Measurements from ENCODE around the gene MRPL43.

The MRPL43 gene

GRCh38 chr10:101000915-101001658 is 13.8 kb upstream of the MRPL43 start:
- Histone ChIP-seq H3K9ac (ENCODE audit: low read length) (no peak overlapping the region), H3K4me1 (ENCODE audit: low read length) (peaks cover 14% of the 10 kb centered on the region), H3K79me2 (ENCODE audit: low read length) (peaks cover 6% of the 10 kb centered on the region; the same call in 1 of the 2 replicates), H3K9me3 (ENCODE audit: insufficient read depth, low read length) (no peaks in the 10 kb centered on the region), H3K27ac (ENCODE audit: low read length) (no peak overlapping the region), H2AFZ (ENCODE audit: low read depth, low read length) (no peak overlapping the region), H3K36me3 (replicated peaks; ENCODE audit: low read depth, low read length) (no peaks in the 10 kb centered on the region), H3K4me2 (ENCODE audit: low read length) (no peak overlapping the region), H4K20me1 (ENCODE audit: insufficient read depth, low read length) (no peaks in the 10 kb centered on the region), H3K27me3 (ENCODE audit: low read depth, low read length) (no peaks in the 10 kb centered on the region), H3K4me3 (ENCODE audit: low read length) (no peak overlapping the region)
- TF ChIP-seq, protein P1, sequence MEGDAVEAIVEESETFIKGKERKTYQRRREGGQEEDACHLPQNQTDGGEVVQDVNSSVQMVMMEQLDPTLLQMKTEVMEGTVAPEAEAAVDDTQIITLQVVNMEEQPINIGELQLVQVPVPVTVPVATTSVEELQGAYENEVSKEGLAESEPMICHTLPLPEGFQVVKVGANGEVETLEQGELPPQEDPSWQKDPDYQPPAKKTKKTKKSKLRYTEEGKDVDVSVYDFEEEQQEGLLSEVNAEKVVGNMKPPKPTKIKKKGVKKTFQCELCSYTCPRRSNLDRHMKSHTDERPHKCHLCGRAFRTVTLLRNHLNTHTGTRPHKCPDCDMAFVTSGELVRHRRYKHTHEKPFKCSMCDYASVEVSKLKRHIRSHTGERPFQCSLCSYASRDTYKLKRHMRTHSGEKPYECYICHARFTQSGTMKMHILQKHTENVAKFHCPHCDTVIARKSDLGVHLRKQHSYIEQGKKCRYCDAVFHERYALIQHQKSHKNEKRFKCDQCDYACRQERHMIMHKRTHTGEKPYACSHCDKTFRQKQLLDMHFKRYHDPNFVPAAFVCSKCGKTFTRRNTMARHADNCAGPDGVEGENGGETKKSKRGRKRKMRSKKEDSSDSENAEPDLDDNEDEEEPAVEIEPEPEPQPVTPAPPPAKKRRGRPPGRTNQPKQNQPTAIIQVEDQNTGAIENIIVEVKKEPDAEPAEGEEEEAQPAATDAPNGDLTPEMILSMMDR (IDR thresholded peaks at IDR 0.05; ENCODE audit: low read depth, low read length): no peak
- TF ChIP-seq EZH2phosphoT487 (IDR thresholded peaks at IDR 0.05; ENCODE audit: low read depth): no peak

DNA sequence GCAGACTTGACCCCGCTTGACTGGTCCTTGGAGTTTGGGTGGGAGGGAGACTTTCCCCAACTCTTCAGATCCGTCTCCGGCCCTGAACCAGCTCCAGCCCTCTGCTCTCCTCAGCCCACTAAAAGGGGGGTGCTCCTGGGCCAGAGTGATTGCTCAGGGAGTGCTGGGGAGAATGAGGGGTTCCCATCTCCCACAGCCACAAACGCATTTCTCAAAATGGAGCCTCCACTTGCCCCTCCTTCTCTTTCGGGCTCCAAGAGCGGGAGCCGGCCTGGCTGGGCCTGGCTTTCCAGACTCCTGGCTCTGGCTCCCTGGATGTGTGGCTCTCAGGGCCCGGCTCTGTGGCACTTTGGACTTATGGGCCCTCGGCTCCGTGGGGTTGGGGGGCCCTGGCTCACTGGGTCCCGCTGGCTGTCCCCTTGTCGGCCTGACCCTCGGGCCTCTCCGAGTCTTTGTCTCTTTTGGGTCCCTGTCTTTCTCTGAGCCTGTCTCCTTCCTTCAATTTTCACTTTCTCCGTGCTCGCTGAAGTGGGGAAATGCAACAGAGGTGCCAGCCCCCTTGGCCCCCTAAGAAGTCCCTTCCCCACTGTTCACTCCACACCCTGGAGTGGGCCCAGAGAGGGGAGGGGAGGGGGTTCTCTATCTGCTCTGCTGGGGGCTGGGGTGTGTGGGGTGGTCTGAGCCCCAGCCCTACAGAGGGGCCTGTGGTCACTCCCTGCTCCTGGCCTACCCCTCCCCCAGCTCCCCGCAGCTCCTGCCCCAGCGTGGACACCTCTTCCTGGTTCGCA is 13.0 kb upstream of the MRPL43 start:
- Histone ChIP-seq H3K27me3 (ENCODE audit: low read depth, low read length) (no peaks in the 10 kb centered on the region), H3K9ac (ENCODE audit: low read length) (peak overlapping the region; percentile 29; the same call in 1 of the 2 replicates), H2AFZ (ENCODE audit: low read depth, low read length) (no peak overlapping the region), H3K4me1 (ENCODE audit: low read length) (peaks cover 14% of the 10 kb centered on the region), H4K20me1 (ENCODE audit: insufficient read depth, low read length) (no peaks in the 10 kb centered on the region), H3K36me3 (replicated peaks; ENCODE audit: low read depth, low read length) (no peaks in the 10 kb centered on the region), H3K79me2 (ENCODE audit: low read length) (peaks cover 6% of the 10 kb centered on the region; the same call in 1 of the 2 replicates), H3K4me3 (ENCODE audit: low read length) (peak overlapping the region; percentile 84), H3K27ac (ENCODE audit: low read length) (no peak overlapping the region), H3K4me2 (ENCODE audit: low read length) (peak overlapping the region; percentile 63), H3K9me3 (ENCODE audit: insufficient read depth, low read length) (no peaks in the 10 kb centered on the region)
- no peak for TF ChIP-seq EZH2phosphoT487 (IDR thresholded peaks at IDR 0.05; ENCODE audit: low read depth)
- TF ChIP-seq, protein P1 (IDR thresholded peaks at IDR 0.05; ENCODE audit: low read depth, low read length): no peak

DNA sequence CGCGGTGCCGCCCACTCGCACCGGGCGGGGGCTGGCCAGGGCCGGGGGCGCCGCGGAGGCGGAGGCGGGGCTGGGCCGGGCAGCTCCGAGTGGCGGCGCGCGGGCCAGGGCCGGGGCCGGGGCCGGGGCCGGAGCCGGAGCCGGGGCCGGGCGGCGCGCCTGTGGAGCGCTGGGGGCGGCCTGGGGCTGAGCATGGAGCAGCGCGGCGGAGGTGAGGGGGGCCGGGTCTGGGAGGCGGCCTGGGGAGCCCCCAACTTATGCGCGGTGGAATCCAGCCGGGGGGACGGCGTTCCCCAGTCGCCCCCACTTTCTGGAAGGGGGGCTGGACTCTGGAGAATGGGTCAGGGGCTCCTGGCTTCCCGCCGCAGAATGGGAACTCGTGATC is 12.4 kb upstream of the MRPL43 start, which contains the start of gene LZTS2:
Gene LZTS2 (plus strand): TSS at position 67 of the 385 bp plus-strand sequence. CDS start 2,731 bp downstream, outside the sequence.
- Histone ChIP-seq H3K36me3 (replicated peaks; ENCODE audit: low read depth, low read length) (no peaks in the 10 kb centered on the region), H2AFZ (ENCODE audit: low read depth, low read length) (peak within 1 kb of the TSS; percentile 65; the same call in 1 of the 2 replicates), H3K4me3 (ENCODE audit: low read length) (peak within 1 kb of the TSS; percentile 84), H4K20me1 (ENCODE audit: insufficient read depth, low read length) (no peaks in the 10 kb centered on the region), H3K79me2 (ENCODE audit: low read length) (peaks cover 6% of the 10 kb centered on the region; the same call in 1 of the 2 replicates), H3K27me3 (ENCODE audit: low read depth, low read length) (no peaks in the 10 kb centered on the region), H3K9ac (ENCODE audit: low read length) (peak within 1 kb of the TSS; percentile 92), H3K9me3 (ENCODE audit: insufficient read depth, low read length) (no peaks in the 10 kb centered on the region), H3K27ac (ENCODE audit: low read length) (peak within 1 kb of the TSS; percentile 81), H3K4me2 (ENCODE audit: low read length) (peak within 1 kb of the TSS; percentile 99), H3K4me1 (ENCODE audit: low read length) (peaks cover 14% of the 10 kb centered on the region)
- TF ChIP-seq, protein P1 (IDR thresholded peaks at IDR 0.05; ENCODE audit: low read depth, low read length): no peak
- TF ChIP-seq EZH2phosphoT487 (IDR thresholded peaks at IDR 0.05; ENCODE audit: low read depth): no peak
